Loucy (cell line): ENCODE measurements around the gene MAPK8IP2.

ENCODE experiments used
- H2AFZ ChIP-seq: fragments of 200-600 bp; sonication (generic); 2 replicates; pipeline ENCODE4 v1.6.0; 2016; ENCODE audit warnings: antibody characterized with exemption, mild to moderate bottlenecking, low read length, moderate library complexity
- H3F3A ChIP-seq: fragments of 200-600 bp; 2 replicates; pipeline ENCODE4 v1.6.0; 2016; ENCODE audit warnings: antibody characterized with exemption, low read depth, mild to moderate bottlenecking
- H3K27me3 ChIP-seq: fragments of 200-600 bp; sonication (generic); 2 replicates; pipeline ENCODE4 v1.6.1; 2014; ENCODE audit warnings: low read length, mild to moderate bottlenecking; ENCODE audit not compliant: insufficient read depth, poor library complexity, severe bottlenecking
- H3K36me3 ChIP-seq: fragments of 200-600 bp; sonication (generic); 2 replicates; pipeline ENCODE4 v1.6.1; 2016; ENCODE audit warnings: low read length; ENCODE audit not compliant: insufficient read depth
- H3K4me1 ChIP-seq: fragments of 200-600 bp; sonication (generic); 2 replicates; pipeline ENCODE4 v1.5.1; 2014; ENCODE audit warnings: low read length, mild to moderate bottlenecking; ENCODE audit not compliant: insufficient read depth, poor library complexity, severe bottlenecking
- H3K4me2 ChIP-seq: fragments of 200-600 bp; sonication (generic); 2 replicates; pipeline ENCODE4 v1.6.0; 2014; ENCODE audit warnings: antibody characterized with exemption, low read length, low read depth, mild to moderate bottlenecking; ENCODE audit not compliant: poor library complexity, severe bottlenecking
- H3K4me3 ChIP-seq: fragments of 200-600 bp; sonication (generic); 2 replicates; pipeline ENCODE4 v1.5.1; 2014; ENCODE audit warnings: low read length, mild to moderate bottlenecking, mixed read lengths; ENCODE audit not compliant: poor library complexity, severe bottlenecking
- H3K79me2 ChIP-seq: fragments of 200-600 bp; sonication (generic); 2 replicates; pipeline ENCODE4 v1.6.1; 2014; ENCODE audit warnings: low read length; ENCODE audit not compliant: insufficient read depth
- H3K9ac ChIP-seq: fragments of 200-600 bp; sonication (generic); 2 replicates; pipeline ENCODE4 v1.6.0; 2014; ENCODE audit warnings: mild to moderate bottlenecking, low read depth, low read length, moderate library complexity; ENCODE audit not compliant: poor library complexity, severe bottlenecking
- H3K9me2 ChIP-seq: fragments of 200-600 bp; sonication (generic); replicated peaks from 2 replicates; pipeline ENCODE4 v1.6.1; 2016; ENCODE audit warnings: low read depth, low read length, mixed read lengths
- H3K9me3 ChIP-seq: fragments of 200-600 bp; sonication (generic); 2 replicates; pipeline ENCODE4 v1.6.1; 2014; ENCODE audit warnings: mild to moderate bottlenecking, antibody characterized with exemption, low read length, low read depth; ENCODE audit not compliant: insufficient read depth
- H4K20me1 ChIP-seq: fragments of 200-600 bp; sonication (generic); 2 replicates; pipeline ENCODE4 v1.6.0; 2014; ENCODE audit warnings: antibody characterized with exemption, low read length, mild to moderate bottlenecking; ENCODE audit not compliant: insufficient read depth, poor library complexity, severe bottlenecking
- EZH2phosphoT487 ChIP-seq: fragments of 200-600 bp; IDR thresholded peaks from 2 replicates; pipeline ENCODE4 v1.6.1; 2018; ENCODE audit warnings: antibody characterized with exemption, mild to moderate bottlenecking, moderate library complexity, borderline replicate concordance
- TF ChIP-seq, protein P1 (sequence below): fragments of 200-600 bp; sonication (generic); conservative IDR thresholded peaks from 2 replicates; pipeline ENCODE4 v1.5.1; 2014; ENCODE audit warnings: mild to moderate bottlenecking, antibody characterized with exemption, low read length

Gene MAPK8IP2

DNA sequence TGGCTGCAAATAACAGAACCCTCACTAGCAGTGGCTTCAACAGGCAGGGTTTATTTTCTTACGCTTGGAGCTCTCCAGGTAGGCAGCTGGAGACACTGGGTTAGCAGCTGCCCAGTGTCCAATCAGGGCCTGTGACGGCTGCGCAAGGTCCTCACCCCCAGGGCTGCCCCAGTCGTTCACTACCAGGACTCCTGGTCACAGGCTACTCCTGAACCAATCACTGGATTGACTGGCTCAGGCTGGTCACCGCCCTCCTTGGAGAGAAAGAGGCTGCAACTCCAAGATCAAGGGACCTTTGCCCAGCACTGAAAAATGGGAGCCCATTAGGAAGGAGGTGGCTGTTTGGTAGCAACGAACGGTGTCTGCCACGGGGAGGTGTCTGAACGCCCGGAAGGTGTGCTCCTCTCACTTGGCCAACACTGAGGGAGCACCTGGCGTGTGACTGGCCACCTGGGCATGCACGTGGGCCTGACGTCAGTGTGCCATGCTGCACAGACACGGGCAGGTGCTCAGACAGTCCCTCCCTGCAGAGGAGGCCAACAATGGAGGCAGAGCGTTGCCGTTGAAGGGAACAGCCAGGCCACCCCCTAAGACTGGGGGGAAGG lies 22.2 kb downstream of the MAPK8IP2 start:
- Histone ChIP-seq H3K9ac (peak overlapping the region; percentile 78), H3K4me3 (peak overlapping the region; percentile 78), H2AFZ (no peak overlapping the region), H3K79me2 (no peaks in the 10 kb centered on the region), H3K9me3 (no peaks in the 10 kb centered on the region), H3K9me2 (no peaks in the 10 kb centered on the region), H3K36me3 (no peaks in the 10 kb centered on the region), H4K20me1 (no peaks in the 10 kb centered on the region), H3F3A (0 out of 2 replicates have a peak, but pooled peaks cover 4% of the 10 kb centered on the region), H3K4me1 (peaks cover 30% of the 10 kb centered on the region), H3K27me3 (no peaks in the 10 kb centered on the region), H3K4me2 (peak overlapping the region; percentile 96)
- TF ChIP-seq EZH2phosphoT487, result no peak
- TF ChIP-seq, protein P1, sequence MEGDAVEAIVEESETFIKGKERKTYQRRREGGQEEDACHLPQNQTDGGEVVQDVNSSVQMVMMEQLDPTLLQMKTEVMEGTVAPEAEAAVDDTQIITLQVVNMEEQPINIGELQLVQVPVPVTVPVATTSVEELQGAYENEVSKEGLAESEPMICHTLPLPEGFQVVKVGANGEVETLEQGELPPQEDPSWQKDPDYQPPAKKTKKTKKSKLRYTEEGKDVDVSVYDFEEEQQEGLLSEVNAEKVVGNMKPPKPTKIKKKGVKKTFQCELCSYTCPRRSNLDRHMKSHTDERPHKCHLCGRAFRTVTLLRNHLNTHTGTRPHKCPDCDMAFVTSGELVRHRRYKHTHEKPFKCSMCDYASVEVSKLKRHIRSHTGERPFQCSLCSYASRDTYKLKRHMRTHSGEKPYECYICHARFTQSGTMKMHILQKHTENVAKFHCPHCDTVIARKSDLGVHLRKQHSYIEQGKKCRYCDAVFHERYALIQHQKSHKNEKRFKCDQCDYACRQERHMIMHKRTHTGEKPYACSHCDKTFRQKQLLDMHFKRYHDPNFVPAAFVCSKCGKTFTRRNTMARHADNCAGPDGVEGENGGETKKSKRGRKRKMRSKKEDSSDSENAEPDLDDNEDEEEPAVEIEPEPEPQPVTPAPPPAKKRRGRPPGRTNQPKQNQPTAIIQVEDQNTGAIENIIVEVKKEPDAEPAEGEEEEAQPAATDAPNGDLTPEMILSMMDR, result no peak

DNA sequence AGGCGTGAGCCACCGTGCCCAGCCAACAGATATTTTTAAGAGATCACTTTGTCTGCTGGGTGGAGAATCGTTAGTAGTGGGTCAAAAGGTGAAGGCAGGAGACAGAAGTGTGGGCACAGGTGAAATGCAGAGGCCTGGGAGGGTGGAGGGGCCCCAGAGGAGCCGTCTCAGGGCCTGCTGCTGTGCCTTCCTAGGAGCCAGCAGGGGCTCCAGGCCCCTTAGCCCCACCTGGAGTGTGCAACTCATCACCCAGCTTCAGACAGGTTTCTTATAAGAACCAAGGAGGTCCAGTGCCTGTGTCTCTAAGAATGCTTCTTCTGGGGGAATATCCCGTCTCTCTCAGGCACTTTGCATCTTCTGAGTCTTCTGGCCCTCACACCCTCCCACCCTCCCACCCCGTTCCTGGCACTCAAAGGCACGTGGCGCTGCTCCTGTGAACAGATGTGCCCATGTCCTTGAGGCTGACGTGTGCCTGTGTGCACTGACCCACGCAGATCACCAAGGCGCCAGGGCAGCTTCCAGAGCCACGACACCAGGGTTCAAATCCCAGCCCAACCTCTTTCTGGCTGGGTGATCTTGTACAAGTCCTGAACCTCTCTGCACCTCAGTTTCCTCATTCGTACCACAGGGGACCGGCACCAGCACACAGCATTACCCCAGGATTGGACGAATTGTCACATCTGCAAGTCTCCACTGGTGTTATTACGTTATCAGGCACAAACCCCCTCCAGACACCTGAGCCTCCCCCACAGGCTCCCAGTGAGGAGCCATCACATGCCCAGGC lies 23.9 kb downstream of the MAPK8IP2 start:
- Histone ChIP-seq H3K4me3 (no peak overlapping the region), H3K9me3 (no peaks in the 10 kb centered on the region), H3K79me2 (0 out of 2 replicates have a peak, but pooled peaks cover 7% of the 10 kb centered on the region), H3K9me2 (no peaks in the 10 kb centered on the region), H2AFZ (no peak overlapping the region), H4K20me1 (no peaks in the 10 kb centered on the region), H3K9ac (no peak overlapping the region), H3K27me3 (no peaks in the 10 kb centered on the region), H3K4me2 (no peak overlapping the region), H3K4me1 (peaks cover 41% of the 10 kb centered on the region), H3K36me3 (no peaks in the 10 kb centered on the region), H3F3A (0 out of 2 replicates have a peak, but pooled peaks cover 4% of the 10 kb centered on the region)
- TF ChIP-seq EZH2phosphoT487, result no peak
- TF ChIP-seq, protein P1, result no peak

DNA sequence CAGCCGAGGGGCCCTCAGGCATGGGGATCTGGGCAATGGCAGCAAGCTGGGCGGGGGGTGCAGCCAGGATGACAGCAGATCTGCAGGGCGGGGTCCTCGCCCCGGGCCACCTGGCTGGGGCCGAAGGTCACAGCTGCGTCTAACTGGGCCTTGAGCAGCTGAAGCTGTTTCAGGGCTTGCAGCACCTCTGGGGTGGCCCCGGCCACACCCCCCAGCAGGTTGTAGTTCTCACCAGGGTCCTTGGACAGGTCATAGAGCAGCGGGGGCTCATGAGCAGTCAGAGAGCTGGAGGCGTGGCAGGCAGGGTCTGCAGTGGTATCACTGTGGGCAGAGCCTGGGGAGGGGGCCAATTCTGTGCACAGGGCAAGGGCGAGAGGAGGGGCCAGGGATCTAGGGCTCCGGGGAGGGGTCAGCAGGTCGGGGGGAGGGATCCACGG lies 24.6 kb downstream of the MAPK8IP2 start:
- Histone ChIP-seq H3K4me2 (no peak overlapping the region), H3K9ac (no peak overlapping the region), H3F3A (0 out of 2 replicates have a peak, but pooled peaks cover 4% of the 10 kb centered on the region), H3K9me3 (no peaks in the 10 kb centered on the region), H4K20me1 (no peaks in the 10 kb centered on the region), H3K9me2 (no peaks in the 10 kb centered on the region), H2AFZ (no peak overlapping the region), H3K79me2 (0 out of 2 replicates have a peak, but pooled peaks cover 7% of the 10 kb centered on the region), H3K27me3 (no peaks in the 10 kb centered on the region), H3K36me3 (no peaks in the 10 kb centered on the region), H3K4me1 (peaks cover 43% of the 10 kb centered on the region), H3K4me3 (no peak overlapping the region)
- no peak for TF ChIP-seq EZH2phosphoT487
- TF ChIP-seq, protein P1, result no peak
